CD14-positive monocyte (primary cell): Measurements from ENCODE around the gene CDH18. TPM values are rescaled to one million over a fixed set of nuclear protein-coding genes. Genes with fewer than 3 reads are reported as not detected.

Source experiments
- DNase-seq, 3 donors: peaks; one replicate each; pipeline ENCODE4 v3.0.0-alpha.2; 2011 to 2022
- H2AFZ ChIP-seq: 2 replicates; pipeline ENCODE4 v1.6.0; 2012; ENCODE audit warnings: mild to moderate bottlenecking, low read depth, low read length, inconsistent platforms; ENCODE audit not compliant: insufficient read depth, poor library complexity, severe bottlenecking
- H3K27ac ChIP-seq, 2 donors: 1 replicate in 1 of 2; 2 replicates in 1 of 2; pipeline ENCODE4 v1.5.1; 2012 to 2013; ENCODE audit warnings: low read length in 2 of 2, control low read depth in 1 of 2, inconsistent platforms in 1 of 2, low read depth in 1 of 2, mild to moderate bottlenecking in 1 of 2
- H3K27me3 ChIP-seq, 2 donors: one replicate each; pipeline versions ENCODE4 v1.6.0 to v1.6.1; 2011 to 2013; ENCODE audit warnings: low read length in 2 of 2; ENCODE audit not compliant: control insufficient read depth in 2 of 2, insufficient read depth in 2 of 2
- H3K36me3 ChIP-seq, 2 donors: replicated peaks in 1 of 2; 1 replicate in 1 of 2; 2 replicates in 1 of 2; pipeline versions ENCODE4 v1.5.1 to v1.6.1; 2012 to 2013; ENCODE audit warnings: low read length in 2 of 2, control low read depth in 1 of 2, inconsistent platforms in 1 of 2, mild to moderate bottlenecking in 1 of 2; ENCODE audit not compliant: insufficient read depth in 2 of 2, control insufficient read depth in 1 of 2
- H3K4me1 ChIP-seq, 2 donors: 1 replicate in 1 of 2; 2 replicates in 1 of 2; pipeline versions ENCODE4 v1.5.1 to v1.6.1; 2012 to 2013; ENCODE audit warnings: low read length in 2 of 2, control low read depth in 1 of 2, inconsistent platforms in 1 of 2, mild to moderate bottlenecking in 1 of 2, moderate library complexity in 1 of 2; ENCODE audit not compliant: insufficient read depth in 2 of 2, control insufficient read depth in 1 of 2
- H3K4me2 ChIP-seq: replicated peaks from 2 replicates; pipeline ENCODE3; 2012; ENCODE audit warnings: low read length, moderate library complexity, mild to moderate bottlenecking; ENCODE audit not compliant: poor library complexity, severe bottlenecking; ENCODE audit errors: extremely low read depth
- H3K4me3 ChIP-seq, 3 experiments: fragments of 200-600 bp in 1 of 3; sonication (generic) in 1 of 3; replicated peaks in 1 of 3; 1 replicate in 2 of 3; 2 replicates in 1 of 3; pipeline ENCODE4 v1.5.1; 2011 to 2013; ENCODE audit warnings: low read length in 3 of 3, mild to moderate bottlenecking in 3 of 3, control low read depth in 2 of 3, low read depth in 2 of 3, inconsistent platforms in 1 of 3, moderate library complexity in 1 of 3
- H3K79me2 ChIP-seq: 2 replicates; pipeline ENCODE4 v1.6.0; 2012; ENCODE audit warnings: mild to moderate bottlenecking, control low read depth, inconsistent platforms, low read length, moderate library complexity; ENCODE audit not compliant: insufficient read depth
- H3K9ac ChIP-seq: 2 replicates; pipeline ENCODE4 v1.6.0; 2017; ENCODE audit warnings: low read length, mild to moderate bottlenecking; ENCODE audit not compliant: insufficient read depth, poor library complexity, severe bottlenecking
- H3K9me3 ChIP-seq, 2 donors: replicated peaks in 1 of 2; 1 replicate in 1 of 2; 2 replicates in 1 of 2; pipeline versions ENCODE4 v1.5.1 to v1.6.1; 2012 to 2013; ENCODE audit warnings: low read length in 2 of 2, control low read depth in 1 of 2; ENCODE audit not compliant: control insufficient read depth in 1 of 2, insufficient read depth in 1 of 2
- H4K20me1 ChIP-seq: 2 replicates; pipeline ENCODE4 v1.6.0; 2012; ENCODE audit warnings: mild to moderate bottlenecking, low read length, control low read depth, moderate library complexity; ENCODE audit not compliant: insufficient read depth
- H3K27ac Mint-ChIP-seq, 7 donors: one replicate each; pipeline ENCODE4 v1.8.0; 2020; ENCODE audit warnings: mild to moderate bottlenecking in 7 of 7, mixed read lengths in 7 of 7, moderate library complexity in 6 of 7, inconsistent platforms in 2 of 7
- H3K27me3 Mint-ChIP-seq, 3 donors: one replicate each; pipeline ENCODE4 v1.8.0; 2021 to 2022; ENCODE audit warnings: low read depth in 3 of 3, mild to moderate bottlenecking in 3 of 3, mixed read lengths in 3 of 3, moderate library complexity in 3 of 3, inconsistent platforms in 1 of 3
- H3K36me3 Mint-ChIP-seq, 2 donors: one replicate each; pipeline ENCODE4 v1.8.0; 2020; ENCODE audit warnings: mixed read lengths in 2 of 2, inconsistent platforms in 1 of 2, mild to moderate bottlenecking in 1 of 2
- H3K4me1 Mint-ChIP-seq: one replicate; pipeline ENCODE4 v1.8.0; 2020; ENCODE audit warnings: mild to moderate bottlenecking, mixed read lengths
- H3K4me3 Mint-ChIP-seq, 2 donors: one replicate each; pipeline ENCODE4 v1.8.0; 2020; ENCODE audit warnings: mild to moderate bottlenecking in 2 of 2, mixed read lengths in 2 of 2, moderate library complexity in 1 of 2
- H3K9me3 Mint-ChIP-seq, 7 donors: one replicate each; pipeline ENCODE4 v1.8.0; 2020 to 2022; ENCODE audit warnings: mixed read lengths in 7 of 7, mild to moderate bottlenecking in 6 of 7, moderate library complexity in 6 of 7, inconsistent platforms in 2 of 7
- CTCF ChIP-seq: fragments of 200-600 bp; IDR thresholded peaks from one replicate; pipeline ENCODE4 v1.8.0; 2022; ENCODE audit warnings: antibody characterized with exemption, mild to moderate bottlenecking
- WGBS: methylation state at CpG from one replicate; pipeline ENCODE4 v1.1.5; 2013; ENCODE audit warnings: missing lambda C conversion rate; ENCODE audit not compliant: insufficient coverage; 5-methylcytosine and 5-hydroxymethylcytosine counted together
- intact Hi-C, 2 donors: fragments of 100-400 bp; cut with micrococcal nuclease; formaldehyde crosslinking; loops; one replicate each; pipeline versions ENCODE4 v1.15.0 to v1.15.1; 2023
- polyA plus RNA-seq, 3 donors: library from polyadenylated mRNA; depleted of rRNA in 1 of 3; unstranded in 2 of 3; stranded (reverse) in 1 of 3; fragments of 300-500 nt in 2 of 3; fragments of >200 nt in 1 of 3; fragmentation: Illumina TruSeq in 2 of 3; gene quantifications; 1 replicate in 2 of 3; 2 replicates in 1 of 3; pipeline ENCODE4 v1.2.3, GENCODE V29; 2012 to 2021

Gene CDH18
- polyA plus RNA-seq, 3 donors, result not detected

GRCh38 chr5:19625562-19625961, 362.4 kb downstream of the CDH18 start:
- no peak overlapping the region for H2AFZ ChIP-seq
- H3K4me2 ChIP-seq, result no peak overlapping the region
- Mint-ChIP-seq H3K4me3 (no peak overlapping the region), H3K27me3 (no peaks in the 10 kb centered on the region), H3K9me3 (peaks cover 0 to 6% (median 2%) of the 10 kb centered on the region in 7 donors), H3K27ac (no peak overlapping the region), H3K4me1 (no peaks in the 10 kb centered on the region), H3K36me3 (no peaks in the 10 kb centered on the region)
- WGBS, result no CpG with 5 or more reads among the region's 3 CpGs
- H3K36me3 ChIP-seq, result no peaks in the 10 kb centered on the region
- H3K79me2 ChIP-seq, result no peaks in the 10 kb centered on the region
- H3K9ac ChIP-seq, result no peak overlapping the region
- TF ChIP-seq CTCF, result no peak
- H3K4me1 ChIP-seq, result no peaks in the 10 kb centered on the region
- DNase-seq, result no peak
- intact Hi-C loops, result no loop called here
- no peaks in the 10 kb centered on the region for H3K27me3 ChIP-seq
- H4K20me1 ChIP-seq, result no peaks in the 10 kb centered on the region
- H3K9me3 ChIP-seq, result peaks cover 0 to 5% of the 10 kb centered on the region in 2 donors
- no peak overlapping the region for H3K27ac ChIP-seq
- H3K4me3 ChIP-seq, result no peak overlapping the region

- H3K36me3 Mint-ChIP-seq, result no peaks in the 10 kb centered on the region
- Histone ChIP-seq H2AFZ (no peak overlapping the region), H3K4me2 (no peak overlapping the region), H3K27me3 (no peaks in the 10 kb centered on the region), H3K36me3 (no peaks in the 10 kb centered on the region), H3K9me3 (no peaks in the 10 kb centered on the region), H3K9ac (no peak overlapping the region), H4K20me1 (no peaks in the 10 kb centered on the region), H3K27ac (no peak overlapping the region), H3K4me1 (no peaks in the 10 kb centered on the region), H3K79me2 (no peaks in the 10 kb centered on the region), H3K4me3 (no peak overlapping the region)
- no peaks in the 10 kb centered on the region for H3K27me3 Mint-ChIP-seq
- intact Hi-C loops, result no loop called here
- DNase-seq, result no peak
- H3K27ac Mint-ChIP-seq, result no peak overlapping the region
- no CpG with 5 or more reads among the region's 2 CpGs for WGBS
- H3K4me3 Mint-ChIP-seq, result no peak overlapping the region
- peaks cover 0 to 2% (median 0%) of the 10 kb centered on the region in 7 donors for H3K9me3 Mint-ChIP-seq
- TF ChIP-seq CTCF, result no peak
- H3K4me1 Mint-ChIP-seq, result no peaks in the 10 kb centered on the region
Measured at GRCh38 chr5:19619571-19619970, 368.4 kb downstream of the CDH18 start.
